Measurements from ENCODE around the gene BATF2. TPM values are rescaled to one million over a fixed set of nuclear protein-coding genes. Genes with fewer than 3 reads are reported as not detected.

The BATF2 gene, protein sequence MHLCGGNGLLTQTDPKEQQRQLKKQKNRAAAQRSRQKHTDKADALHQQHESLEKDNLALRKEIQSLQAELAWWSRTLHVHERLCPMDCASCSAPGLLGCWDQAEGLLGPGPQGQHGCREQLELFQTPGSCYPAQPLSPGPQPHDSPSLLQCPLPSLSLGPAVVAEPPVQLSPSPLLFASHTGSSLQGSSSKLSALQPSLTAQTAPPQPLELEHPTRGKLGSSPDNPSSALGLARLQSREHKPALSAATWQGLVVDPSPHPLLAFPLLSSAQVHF
- not detected in 2 replicates for polyA plus RNA-seq
- not detected in 2 replicates for polyA minus RNA-seq

- H3K9me3 ChIP-seq (ENCODE audit: low read length) = no peaks in the 10 kb centered on the region
- H3K4me3 ChIP-seq (ENCODE audit: low read length) = no peak within 1 kb of the TSS
- TF ChIP-seq EP300 (conservative IDR thresholded peaks at IDR 0.05; ENCODE audit: poor library complexity, severe bottlenecking) (no peak), CTCF (IDR thresholded peaks at IDR 0.05; ENCODE audit: poor library complexity, severe bottlenecking) (no peak), SMC3 (conservative IDR thresholded peaks at IDR 0.05; ENCODE audit: poor library complexity) (no peak), MXI1 (conservative IDR thresholded peaks at IDR 0.05; ENCODE audit: poor library complexity, severe bottlenecking) (no peak), POLR2AphosphoS5 (IDR thresholded peaks at IDR 0.05) (no peak), RAD21 (conservative IDR thresholded peaks at IDR 0.05) (no peak), EZH2 (IDR thresholded peaks at IDR 0.05; ENCODE audit: borderline replicate concordance, insufficient read depth, low read length, poor library complexity, severe bottlenecking) (no peak), TAF1 (IDR thresholded peaks at IDR 0.05; ENCODE audit: low read depth) (no peak)
- TF ChIP-seq, protein P1, sequence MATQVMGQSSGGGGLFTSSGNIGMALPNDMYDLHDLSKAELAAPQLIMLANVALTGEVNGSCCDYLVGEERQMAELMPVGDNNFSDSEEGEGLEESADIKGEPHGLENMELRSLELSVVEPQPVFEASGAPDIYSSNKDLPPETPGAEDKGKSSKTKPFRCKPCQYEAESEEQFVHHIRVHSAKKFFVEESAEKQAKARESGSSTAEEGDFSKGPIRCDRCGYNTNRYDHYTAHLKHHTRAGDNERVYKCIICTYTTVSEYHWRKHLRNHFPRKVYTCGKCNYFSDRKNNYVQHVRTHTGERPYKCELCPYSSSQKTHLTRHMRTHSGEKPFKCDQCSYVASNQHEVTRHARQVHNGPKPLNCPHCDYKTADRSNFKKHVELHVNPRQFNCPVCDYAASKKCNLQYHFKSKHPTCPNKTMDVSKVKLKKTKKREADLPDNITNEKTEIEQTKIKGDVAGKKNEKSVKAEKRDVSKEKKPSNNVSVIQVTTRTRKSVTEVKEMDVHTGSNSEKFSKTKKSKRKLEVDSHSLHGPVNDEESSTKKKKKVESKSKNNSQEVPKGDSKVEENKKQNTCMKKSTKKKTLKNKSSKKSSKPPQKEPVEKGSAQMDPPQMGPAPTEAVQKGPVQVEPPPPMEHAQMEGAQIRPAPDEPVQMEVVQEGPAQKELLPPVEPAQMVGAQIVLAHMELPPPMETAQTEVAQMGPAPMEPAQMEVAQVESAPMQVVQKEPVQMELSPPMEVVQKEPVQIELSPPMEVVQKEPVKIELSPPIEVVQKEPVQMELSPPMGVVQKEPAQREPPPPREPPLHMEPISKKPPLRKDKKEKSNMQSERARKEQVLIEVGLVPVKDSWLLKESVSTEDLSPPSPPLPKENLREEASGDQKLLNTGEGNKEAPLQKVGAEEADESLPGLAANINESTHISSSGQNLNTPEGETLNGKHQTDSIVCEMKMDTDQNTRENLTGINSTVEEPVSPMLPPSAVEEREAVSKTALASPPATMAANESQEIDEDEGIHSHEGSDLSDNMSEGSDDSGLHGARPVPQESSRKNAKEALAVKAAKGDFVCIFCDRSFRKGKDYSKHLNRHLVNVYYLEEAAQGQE (IDR thresholded peaks at IDR 0.05; ENCODE audit: borderline replicate concordance) = no peak
- H2AFZ ChIP-seq (ENCODE audit: low read depth, low read length) = no peak within 1 kb of the TSS
- H3K36me3 ChIP-seq (ENCODE audit: insufficient read depth, low read length) = no peaks in the 10 kb centered on the region
- H3K9me2 ChIP-seq (ENCODE audit: insufficient read depth, low read length) = no peaks in the 10 kb centered on the region
- H3K79me2 ChIP-seq (replicated peaks; ENCODE audit: insufficient read depth, low read length) = no peaks in the 10 kb centered on the region
- H3F3A ChIP-seq (ENCODE audit: insufficient read depth, low read length, poor library complexity, severe bottlenecking) = no peaks in the 10 kb centered on the region
- no peak within 1 kb of the TSS for H3K9ac ChIP-seq (ENCODE audit: low read length)
- no peak within 1 kb of the TSS for H3K4me2 ChIP-seq (ENCODE audit: low read length)
- no peak within 1 kb of the TSS for H3K27ac ChIP-seq (ENCODE audit: low read length)
- no peaks in the 10 kb centered on the region for H4K20me1 ChIP-seq (ENCODE audit: insufficient read depth)
- H3K27me3 ChIP-seq (ENCODE audit: insufficient read depth, low read depth, low read length) = no peaks in the 10 kb centered on the region
These were observed at the start of gene BATF2 for GRCh38 chr11:64996710-64997380. TSS of gene BATF2 (minus strand) at chr11:64996971. CDS start at chr11:64996914, 57 bp downstream.

- TF ChIP-seq TAF1 (IDR thresholded peaks at IDR 0.05; ENCODE audit: low read depth) (no peak), MXI1 (conservative IDR thresholded peaks at IDR 0.05; ENCODE audit: poor library complexity, severe bottlenecking) (no peak), EZH2 (IDR thresholded peaks at IDR 0.05; ENCODE audit: borderline replicate concordance, insufficient read depth, low read length, poor library complexity, severe bottlenecking) (no peak), RAD21 (conservative IDR thresholded peaks at IDR 0.05) (no peak), SMC3 (conservative IDR thresholded peaks at IDR 0.05; ENCODE audit: poor library complexity) (no peak), CTCF (IDR thresholded peaks at IDR 0.05; ENCODE audit: poor library complexity, severe bottlenecking) (no peak), POLR2AphosphoS5 (IDR thresholded peaks at IDR 0.05) (no peak), EP300 (conservative IDR thresholded peaks at IDR 0.05; ENCODE audit: poor library complexity, severe bottlenecking) (no peak)
- TF ChIP-seq, protein P1 (IDR thresholded peaks at IDR 0.05; ENCODE audit: borderline replicate concordance) = no peak
- Histone ChIP-seq H2AFZ (ENCODE audit: low read depth, low read length) (no peak overlapping the region), H3K36me3 (ENCODE audit: insufficient read depth, low read length) (no peaks in the 10 kb centered on the region)
These were observed 49.0 kb upstream of the BATF2 start for GRCh38 chr11:65045728-65046127.

More at GRCh38 chr11:65045728-65046127, 49.0 kb upstream of the BATF2 start:
- peaks cover 9% of the 10 kb centered on the region for H3K79me2 ChIP-seq (replicated peaks; ENCODE audit: insufficient read depth, low read length)
- no peaks in the 10 kb centered on the region for H3K27me3 ChIP-seq (ENCODE audit: insufficient read depth, low read depth, low read length)
- no peak overlapping the region for H3K4me3 ChIP-seq (ENCODE audit: low read length)
- no peaks in the 10 kb centered on the region for H3K9me3 ChIP-seq (ENCODE audit: low read length)
- no peaks in the 10 kb centered on the region for H4K20me1 ChIP-seq (ENCODE audit: insufficient read depth)
- H3K4me2 ChIP-seq (ENCODE audit: low read length) = no peak overlapping the region
- no peaks in the 10 kb centered on the region for H3F3A ChIP-seq (ENCODE audit: insufficient read depth, low read length, poor library complexity, severe bottlenecking)
- H3K9me2 ChIP-seq (ENCODE audit: insufficient read depth, low read length) = no peaks in the 10 kb centered on the region
- no peak overlapping the region for H3K9ac ChIP-seq (ENCODE audit: low read length)
- H3K27ac ChIP-seq (ENCODE audit: low read length) = no peak overlapping the region

Measured in neural cell (in vitro differentiated cells).